Sigmoid colon (tissue), 7 donors: ENCODE data around the gene RFPL4A. TPM values are rescaled to one million over a fixed set of nuclear protein-coding genes. Genes with fewer than 3 reads are reported as not detected.
"Not testable (repeated sequence)": the region's sequence is repeated elsewhere in the genome, so short reads cannot be mapped to it uniquely, and the experiment has no call there.

Experiments
- DNase-seq: peaks from one replicate; pipeline ENCODE4 v3.0.0-alpha.2; 2019
- H3K27ac ChIP-seq, 4 donors: fragments of 200-600 bp; sonication (generic); one replicate each; pipeline ENCODE4 v1.5.1; 2016 to 2019; ENCODE audit warnings: mild to moderate bottlenecking in 1 of 4
- H3K27me3 ChIP-seq, 3 donors: fragments of 200-600 bp; sonication (generic); one replicate each; pipeline ENCODE4 v1.5.1; 2019; ENCODE audit warnings: mild to moderate bottlenecking in 1 of 3
- H3K36me3 ChIP-seq, 4 donors: fragments of 200-600 bp; sonication (generic); one replicate each; pipeline ENCODE4 v1.5.1; 2016 to 2019
- H3K4me1 ChIP-seq, 4 donors: fragments of 200-600 bp; sonication (generic); one replicate each; pipeline ENCODE4 v1.5.1; 2017 to 2019
- H3K4me3 ChIP-seq, 4 donors: fragments of 200-600 bp; sonication (generic); one replicate each; pipeline ENCODE4 v1.5.1; 2017 to 2019; ENCODE audit warnings: mild to moderate bottlenecking in 2 of 4, moderate library complexity in 1 of 4
- H3K9me3 ChIP-seq, 4 donors: fragments of 200-600 bp in 3 of 4; sonication (generic) in 3 of 4; one replicate each; pipeline versions ENCODE4 v1.5.1 to v1.6.1; 2013 to 2019
- EP300 ChIP-seq, 4 donors: sonication (generic); formaldehyde crosslinking; IDR thresholded peaks; one replicate each; pipeline ENCODE4 v1.6.1; 2017; ENCODE audit warnings: antibody characterized with exemption in 4 of 4
- POLR2A ChIP-seq, 2 donors: fragments of 450-650 bp; IDR thresholded peaks; one replicate each; pipeline ENCODE4 v1.6.1; 2016; ENCODE audit warnings: antibody characterized with exemption in 2 of 2, mild to moderate bottlenecking in 2 of 2, moderate library complexity in 2 of 2
- POLR2AphosphoS5 ChIP-seq, 4 donors: sonication (generic); formaldehyde crosslinking; IDR thresholded peaks; one replicate each; pipeline ENCODE4 v1.6.1; 2017; ENCODE audit warnings: antibody characterized with exemption in 4 of 4
- WGBS, 2 donors: extraction: QIAGEN DNeasy Blood & Tissue Kit; methylation state at CpG; one replicate each; pipeline ENCODE4 v1.1.7; 2013; 5-methylcytosine and 5-hydroxymethylcytosine counted together
- intact Hi-C: fragments of 100-400 bp; cut with DNase I; formaldehyde crosslinking; loops from one replicate; pipeline ENCODE4 v1.15.1; 2023
- polyA plus RNA-seq, 3 donors: library from polyadenylated mRNA; stranded (reverse); fragments of 200-250 nt; gene quantifications; one replicate each; pipeline ENCODE4 v1.2.3, GENCODE V29; 2013
- total RNA-seq, 4 donors: library from RNA; depleted of rRNA; stranded (reverse); fragments of >200 nt; gene quantifications; one replicate each; pipeline ENCODE4 v1.1.0, GENCODE V29; 2016
- TF ChIP-seq, protein P1 (sequence below), 4 experiments: fragments of 450-650 bp in 3 of 4; fragments of 200-600 bp in 1 of 4; IDR thresholded peaks; one replicate each; pipeline ENCODE4 v1.5.1; 2016 to 2019; ENCODE audit warnings: antibody characterized with exemption in 4 of 4, mild to moderate bottlenecking in 3 of 4, moderate library complexity in 2 of 4
- donor health status: healthy with polysubstance abuse.
- donor health status: Bipolar disorder and iron deficiency.
- donor health status: healthy.

RFPL4A gene
- not detected for total RNA-seq
- polyA plus RNA-seq: under 1 TPM in 1 of 3 donors, not detected in 2; 0.19 TPM

DNA sequence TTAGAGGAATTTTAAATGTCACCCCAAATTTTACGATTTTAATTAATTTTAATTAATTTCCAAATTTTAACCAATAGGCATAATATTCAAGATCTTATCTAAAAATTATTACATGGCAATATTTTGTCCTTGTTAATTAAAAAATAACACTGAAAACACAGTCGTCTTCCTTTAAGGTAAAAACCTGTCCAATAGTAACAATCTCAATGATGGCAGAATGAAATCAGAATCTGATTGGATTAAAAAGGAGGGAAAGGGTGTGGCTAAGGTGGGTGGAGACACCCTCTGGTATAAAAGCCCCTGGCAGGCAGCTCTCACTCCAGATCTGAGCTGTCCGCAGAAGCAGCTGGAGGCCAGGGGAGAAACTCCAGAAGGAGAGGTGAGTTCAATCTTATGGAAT, at the start of gene RFPL4A:
TSS of gene RFPL4A (plus strand) at position 301 of the 400 bp plus-strand sequence. CDS start 2,704 bp downstream, outside the sequence.
- H3K4me1 ChIP-seq, DNase-seq, H3K4me3 ChIP-seq, intact Hi-C loops, H3K27me3 ChIP-seq, H3K9me3 ChIP-seq, H3K36me3 ChIP-seq, H3K27ac ChIP-seq: not testable (repeated sequence)
- WGBS, 2 donors: 92 to 96% methylated on average over 2 of the region's 3 CpGs

DNA sequence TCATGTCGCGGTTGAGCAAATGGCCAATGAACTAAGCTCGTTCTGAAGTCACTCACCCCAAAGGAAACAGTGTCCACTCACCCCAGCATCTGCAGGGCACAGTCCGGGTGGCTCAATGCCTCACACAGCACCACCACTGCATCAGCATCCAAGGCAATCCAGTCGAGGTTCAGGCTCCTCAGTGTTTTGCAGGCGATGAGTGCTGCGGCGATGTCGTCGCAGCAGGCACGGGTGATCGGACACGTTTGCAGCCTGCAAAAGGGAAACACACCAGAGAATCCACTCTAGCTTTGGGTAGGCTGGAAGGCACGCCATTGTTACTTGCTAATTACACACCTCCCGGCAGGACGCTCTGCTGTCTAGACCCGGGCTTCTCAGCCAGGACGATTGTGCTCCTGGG, 47.2 kb upstream of the RFPL4A start:
- intact Hi-C loops: no loop called here

DNA sequence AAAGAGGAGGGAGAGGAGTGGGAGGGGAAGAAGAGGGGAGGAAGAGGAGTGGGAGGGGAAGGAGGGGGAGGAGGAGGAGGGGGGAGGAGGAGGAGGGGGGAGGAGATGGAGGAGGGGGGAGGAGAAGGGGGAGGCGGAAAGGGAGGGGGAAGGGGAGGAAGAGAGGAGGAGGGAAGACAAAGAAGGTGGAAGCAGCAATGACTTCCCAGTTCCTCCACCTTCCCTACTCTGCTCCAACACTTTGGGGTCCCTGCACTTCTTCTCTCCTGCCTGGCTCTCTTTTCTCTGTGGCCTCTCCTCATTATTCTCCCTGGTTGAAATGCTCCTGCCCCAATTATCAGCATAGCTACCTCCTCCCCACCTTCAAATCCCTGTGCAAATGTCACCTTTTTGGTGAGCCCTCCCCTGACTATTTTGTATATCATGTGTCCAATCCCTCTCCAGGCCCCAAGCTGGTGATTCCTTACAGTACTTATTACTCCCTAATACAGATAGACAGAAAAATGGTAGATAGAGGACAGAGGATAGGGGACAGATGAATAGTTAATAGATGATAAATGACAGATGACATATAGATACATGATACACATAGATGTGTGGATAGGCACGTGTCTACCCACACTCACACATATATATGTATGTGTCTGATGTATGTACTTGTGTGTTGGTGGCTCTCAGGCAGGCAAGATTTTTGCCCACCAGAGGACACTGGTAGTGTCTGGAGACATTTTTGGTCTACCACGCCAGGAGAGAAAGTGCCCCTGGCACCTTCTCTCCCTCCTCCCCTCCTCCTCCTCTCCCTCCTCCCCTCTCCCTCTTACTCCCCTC, 45.9 kb upstream of the RFPL4A start:
- no peak overlapping the region for H3K4me3 ChIP-seq
- WGBS, 2 donors: 37 to 76% methylated on average over 2 of the region's 3 CpGs
- no peaks in the 10 kb centered on the region for H3K36me3 ChIP-seq
- H3K27ac ChIP-seq: no peak overlapping the region
- intact Hi-C loops: no loop called here
- TF ChIP-seq EP300 (IDR thresholded peaks at IDR 0.05) (no peak), POLR2AphosphoS5 (IDR thresholded peaks at IDR 0.05) (no peak), POLR2A (IDR thresholded peaks at IDR 0.05) (no peak)
- TF ChIP-seq, protein P1, sequence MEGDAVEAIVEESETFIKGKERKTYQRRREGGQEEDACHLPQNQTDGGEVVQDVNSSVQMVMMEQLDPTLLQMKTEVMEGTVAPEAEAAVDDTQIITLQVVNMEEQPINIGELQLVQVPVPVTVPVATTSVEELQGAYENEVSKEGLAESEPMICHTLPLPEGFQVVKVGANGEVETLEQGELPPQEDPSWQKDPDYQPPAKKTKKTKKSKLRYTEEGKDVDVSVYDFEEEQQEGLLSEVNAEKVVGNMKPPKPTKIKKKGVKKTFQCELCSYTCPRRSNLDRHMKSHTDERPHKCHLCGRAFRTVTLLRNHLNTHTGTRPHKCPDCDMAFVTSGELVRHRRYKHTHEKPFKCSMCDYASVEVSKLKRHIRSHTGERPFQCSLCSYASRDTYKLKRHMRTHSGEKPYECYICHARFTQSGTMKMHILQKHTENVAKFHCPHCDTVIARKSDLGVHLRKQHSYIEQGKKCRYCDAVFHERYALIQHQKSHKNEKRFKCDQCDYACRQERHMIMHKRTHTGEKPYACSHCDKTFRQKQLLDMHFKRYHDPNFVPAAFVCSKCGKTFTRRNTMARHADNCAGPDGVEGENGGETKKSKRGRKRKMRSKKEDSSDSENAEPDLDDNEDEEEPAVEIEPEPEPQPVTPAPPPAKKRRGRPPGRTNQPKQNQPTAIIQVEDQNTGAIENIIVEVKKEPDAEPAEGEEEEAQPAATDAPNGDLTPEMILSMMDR (IDR thresholded peaks at IDR 0.05): no peak
- peaks cover 0 to 17% (median 0%) of the 10 kb centered on the region in 3 donors for H3K27me3 ChIP-seq
- H3K9me3 ChIP-seq: no peaks in the 10 kb centered on the region
- no peak for DNase-seq
- no peaks in the 10 kb centered on the region for H3K4me1 ChIP-seq

More for the DNA sequence above, 47.2 kb upstream of the RFPL4A start:
- Histone ChIP-seq H3K4me3 (no peak overlapping the region), H3K4me1 (no peaks in the 10 kb centered on the region), H3K27ac (no peak overlapping the region), H3K36me3 (no peaks in the 10 kb centered on the region), H3K27me3 (peaks cover 0 to 9% (median 0%) of the 10 kb centered on the region in 3 donors), H3K9me3 (no peaks in the 10 kb centered on the region)
- no peak for TF ChIP-seq POLR2AphosphoS5 (IDR thresholded peaks at IDR 0.05)
- TF ChIP-seq POLR2A (IDR thresholded peaks at IDR 0.05): no peak
- TF ChIP-seq EP300 (IDR thresholded peaks at IDR 0.05): no peak
- TF ChIP-seq, protein P1 (IDR thresholded peaks at IDR 0.05): no peak
- DNase-seq: no peak
- WGBS, 2 donors: 72 to 80% methylated on average over 18 of the region's 18 CpGs

DNA sequence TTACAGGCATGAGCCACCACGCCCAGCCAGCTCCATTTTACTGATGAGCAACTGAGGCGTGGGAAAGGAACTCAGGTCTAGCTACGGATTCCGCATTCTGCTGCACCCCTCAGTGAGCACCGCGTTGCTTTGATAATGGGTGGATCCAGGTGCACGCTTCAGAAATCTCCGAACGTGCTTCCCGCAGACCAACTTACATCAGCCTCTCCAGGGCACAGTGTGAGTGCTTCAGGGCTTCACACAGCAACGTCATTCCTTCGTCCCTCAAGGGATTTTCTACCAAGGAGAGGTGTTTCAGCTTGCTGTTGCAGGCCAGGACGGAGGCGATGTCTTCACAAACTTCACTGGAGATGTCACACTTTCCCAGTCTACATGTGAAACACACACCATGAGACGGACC, 42.4 kb upstream of the RFPL4A start:
- H3K4me3 ChIP-seq: no peak overlapping the region
- peaks cover 0 to 52% (median 12%) of the 10 kb centered on the region in 3 donors for H3K27me3 ChIP-seq
- no peaks in the 10 kb centered on the region for H3K4me1 ChIP-seq
- no peaks in the 10 kb centered on the region for H3K36me3 ChIP-seq
- no peak overlapping the region for H3K27ac ChIP-seq
- WGBS, 2 donors: 86 to 90% methylated on average over 15 of the region's 15 CpGs
- intact Hi-C loops: no loop called here
- H3K9me3 ChIP-seq: peaks cover 0 to 3% (median under 1%) of the 10 kb centered on the region in 4 donors
- TF ChIP-seq EP300 (IDR thresholded peaks at IDR 0.05) (no peak), POLR2AphosphoS5 (IDR thresholded peaks at IDR 0.05) (no peak), POLR2A (IDR thresholded peaks at IDR 0.05) (no peak)
- TF ChIP-seq, protein P1 (IDR thresholded peaks at IDR 0.05): no peak
- no peak for DNase-seq

DNA sequence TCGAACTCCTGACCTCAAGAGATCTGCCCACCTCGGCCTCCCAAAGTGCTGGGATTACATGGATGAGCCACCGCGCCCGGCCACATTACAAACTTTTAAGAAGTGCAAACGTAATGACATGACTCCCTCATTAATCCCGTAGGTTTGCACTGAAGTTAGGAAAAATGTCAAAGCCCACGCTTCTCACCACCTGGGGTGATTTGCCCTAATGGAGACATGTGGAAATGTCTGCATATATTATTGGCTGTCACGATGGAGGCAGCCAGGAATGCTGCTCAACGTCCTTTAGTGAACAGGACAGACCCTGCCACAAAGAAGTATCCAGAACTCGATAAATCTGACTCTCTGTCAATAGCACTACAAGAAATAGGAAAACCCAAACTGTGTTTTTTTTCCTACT, 41.6 kb upstream of the RFPL4A start:
- DNase-seq: no peak
- intact Hi-C loops: no loop called here

DNA sequence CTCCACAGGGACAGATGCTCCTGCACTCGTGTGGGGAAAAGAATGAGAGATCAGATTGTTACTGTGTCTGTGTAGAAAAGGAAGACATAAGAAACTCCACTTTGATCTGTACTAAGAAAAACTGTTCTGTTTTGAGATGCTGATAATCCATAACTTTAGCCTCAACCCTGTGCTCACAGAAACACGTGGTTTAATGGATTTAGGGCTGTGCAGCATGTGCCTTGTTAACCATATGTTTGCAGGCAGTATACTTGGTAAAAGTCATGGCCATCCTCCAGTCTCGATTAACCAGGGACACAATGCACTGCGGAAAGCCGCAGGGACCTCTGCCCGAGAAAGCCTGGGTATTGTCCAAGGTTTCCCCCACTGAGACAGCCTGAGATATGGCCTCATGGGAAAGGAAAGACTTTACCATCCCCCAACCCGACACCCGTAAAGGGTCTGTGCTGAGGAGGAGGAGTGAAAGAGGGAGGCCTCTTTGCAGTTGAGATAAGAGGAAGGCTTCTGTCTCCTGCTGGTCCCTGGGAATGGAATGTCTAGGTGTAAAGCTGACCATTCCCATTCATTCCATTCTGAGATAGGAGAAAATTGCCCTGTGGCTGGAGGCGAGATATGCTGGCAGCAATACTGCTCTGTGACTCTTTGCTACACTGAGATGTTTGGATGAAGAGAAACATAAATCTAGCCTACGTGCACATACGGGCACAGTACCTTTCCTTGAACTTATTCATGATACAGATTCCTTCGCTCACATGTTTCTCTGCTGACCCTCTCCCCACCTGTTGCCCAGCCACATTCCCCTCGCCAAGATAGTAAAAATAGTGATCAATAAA, 40.8 kb upstream of the RFPL4A start:
- H3K27ac ChIP-seq, H3K9me3 ChIP-seq, H3K4me3 ChIP-seq, H3K36me3 ChIP-seq, intact Hi-C loops, H3K4me1 ChIP-seq, DNase-seq: not testable (repeated sequence)
- H3K27me3 ChIP-seq: peaks cover 0 to 53% (median 17%) of the 10 kb centered on the region in 3 donors
- WGBS, 2 donors: 59% methylated on average over 13 of the region's 13 CpGs

More for the DNA sequence above, 41.6 kb upstream of the RFPL4A start:
- no peaks in the 10 kb centered on the region for H3K36me3 ChIP-seq
- H3K27me3 ChIP-seq: peaks cover 0 to 53% (median 16%) of the 10 kb centered on the region in 3 donors
- WGBS, 2 donors: 74 to 84% methylated on average over 11 of the region's 11 CpGs
- H3K9me3 ChIP-seq: peaks cover 0 to 7% (median 1%) of the 10 kb centered on the region in 4 donors
- no peaks in the 10 kb centered on the region for H3K4me1 ChIP-seq
- no peak overlapping the region for H3K27ac ChIP-seq
- H3K4me3 ChIP-seq: no peak overlapping the region
- no peak for TF ChIP-seq EP300 (IDR thresholded peaks at IDR 0.05)
- TF ChIP-seq POLR2AphosphoS5 (IDR thresholded peaks at IDR 0.05): no peak
- no peak for TF ChIP-seq POLR2A (IDR thresholded peaks at IDR 0.05)
- TF ChIP-seq, protein P1 (IDR thresholded peaks at IDR 0.05): no peak
